Measurements from ENCODE around the gene MAJIN. TPM values are rescaled to one million over a fixed set of nuclear protein-coding genes. Genes with fewer than 3 reads are reported as not detected.

MAJIN gene
- polyA plus RNA-seq, 1 of the 3 experiments (the other 2 are of a cell fraction) = not detected

DNA sequence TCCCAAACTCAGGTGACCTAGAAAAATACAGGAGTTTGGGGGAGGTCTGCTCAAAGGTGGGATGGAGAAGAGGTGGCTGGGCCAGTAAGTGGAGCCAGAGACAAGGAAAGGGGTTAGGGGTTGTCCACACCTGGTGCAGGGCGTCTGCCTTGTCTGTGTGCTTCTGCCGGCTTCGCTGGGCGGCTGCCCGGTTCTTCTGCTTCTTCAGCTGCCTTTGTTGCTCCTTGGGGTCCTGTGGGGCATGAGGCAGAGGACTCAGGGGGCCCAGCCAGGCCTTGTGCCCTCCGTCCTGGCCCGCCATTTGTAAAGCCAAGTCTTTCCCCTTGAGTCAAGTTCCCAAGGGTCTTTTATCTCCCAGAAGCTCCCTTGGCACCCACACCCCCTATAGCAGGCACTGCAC, 22.4 kb upstream of the MAJIN start:
- no peaks in the 10 kb centered on the region for H3K9me2 ChIP-seq
- no peak overlapping the region for H3K9ac ChIP-seq
- no peaks in the 10 kb centered on the region for H3K79me2 ChIP-seq (ENCODE audit: insufficient read depth)
- no peak overlapping the region for H3K4me3 ChIP-seq (ENCODE audit: low read depth in 2 of 2, low read length in 1 of 2)
- no peaks in the 10 kb centered on the region for H4K20me1 ChIP-seq (ENCODE audit: insufficient read depth)
- H3K4me1 ChIP-seq (ENCODE audit: control insufficient read depth in 1 of 2, insufficient read depth in 2 of 2, low read depth in 1 of 2, low read length in 1 of 2) = peaks cover 0 to 6% of the 10 kb centered on the region in 2 experiments; a peak in 1 of 4 replicates
- POLR2A ChIA-PET = no interaction called here
- no peak overlapping the region for H3K4me2 ChIP-seq
- CTCF ChIA-PET = interaction anchor here (1.7 kb wide), 1 partner anchor 20 kb away, joined by 6 read pairs; the partner anchor contains the start of gene ARL2
- H2AFZ ChIP-seq (ENCODE audit: low read depth) = no peak overlapping the region
- no peaks in the 10 kb centered on the region for H3K36me3 ChIP-seq (replicated peaks in 1 of 2; ENCODE audit: control insufficient read depth in 1 of 2, insufficient read depth in 2 of 2, low read length in 1 of 2)
- H3K9me3 ChIP-seq = no peaks in the 10 kb centered on the region
- no peaks in the 10 kb centered on the region for H3F3A ChIP-seq (replicated peaks; ENCODE audit: insufficient read depth)
- no peak overlapping the region for H3K27ac ChIP-seq (ENCODE audit: low read depth in 2 of 2, low read length in 1 of 2)
- no peak for DNase-seq
- WGBS (ENCODE audit: low lambda C conversion rate) = 70% methylated on average over 3 of the region's 7 CpGs
- H3K27me3 ChIP-seq (ENCODE audit: insufficient read depth) = no peaks in the 10 kb centered on the region
- TF ChIP-seq, protein P1, sequence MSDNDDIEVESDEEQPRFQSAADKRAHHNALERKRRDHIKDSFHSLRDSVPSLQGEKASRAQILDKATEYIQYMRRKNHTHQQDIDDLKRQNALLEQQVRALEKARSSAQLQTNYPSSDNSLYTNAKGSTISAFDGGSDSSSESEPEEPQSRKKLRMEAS (IDR thresholded peaks at IDR 0.05; ENCODE audit: low read depth) = no peak
- no peak for TF ChIP-seq MXI1 (IDR thresholded peaks at IDR 0.05; ENCODE audit: low read depth, low read length)
- no peak for TF ChIP-seq SMC3 (IDR thresholded peaks at IDR 0.05; ENCODE audit: low read depth, low read length)
- no peak for TF ChIP-seq JUND (IDR thresholded peaks at IDR 0.05)
- TF ChIP-seq, protein P2, sequence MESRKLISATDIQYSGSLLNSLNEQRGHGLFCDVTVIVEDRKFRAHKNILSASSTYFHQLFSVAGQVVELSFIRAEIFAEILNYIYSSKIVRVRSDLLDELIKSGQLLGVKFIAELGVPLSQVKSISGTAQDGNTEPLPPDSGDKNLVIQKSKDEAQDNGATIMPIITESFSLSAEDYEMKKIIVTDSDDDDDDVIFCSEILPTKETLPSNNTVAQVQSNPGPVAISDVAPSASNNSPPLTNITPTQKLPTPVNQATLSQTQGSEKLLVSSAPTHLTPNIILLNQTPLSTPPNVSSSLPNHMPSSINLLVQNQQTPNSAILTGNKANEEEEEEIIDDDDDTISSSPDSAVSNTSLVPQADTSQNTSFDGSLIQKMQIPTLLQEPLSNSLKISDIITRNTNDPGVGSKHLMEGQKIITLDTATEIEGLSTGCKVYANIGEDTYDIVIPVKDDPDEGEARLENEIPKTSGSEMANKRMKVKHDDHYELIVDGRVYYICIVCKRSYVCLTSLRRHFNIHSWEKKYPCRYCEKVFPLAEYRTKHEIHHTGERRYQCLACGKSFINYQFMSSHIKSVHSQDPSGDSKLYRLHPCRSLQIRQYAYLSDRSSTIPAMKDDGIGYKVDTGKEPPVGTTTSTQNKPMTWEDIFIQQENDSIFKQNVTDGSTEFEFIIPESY (IDR thresholded peaks at IDR 0.05; ENCODE audit: borderline replicate concordance, low read depth) = no peak
- no peak for TF ChIP-seq POLR2AphosphoS5 (IDR thresholded peaks at IDR 0.05; ENCODE audit: low read depth, low read length)
- TF ChIP-seq RFX5 (IDR thresholded peaks at IDR 0.05; ENCODE audit: low read length) = no peak

DNA sequence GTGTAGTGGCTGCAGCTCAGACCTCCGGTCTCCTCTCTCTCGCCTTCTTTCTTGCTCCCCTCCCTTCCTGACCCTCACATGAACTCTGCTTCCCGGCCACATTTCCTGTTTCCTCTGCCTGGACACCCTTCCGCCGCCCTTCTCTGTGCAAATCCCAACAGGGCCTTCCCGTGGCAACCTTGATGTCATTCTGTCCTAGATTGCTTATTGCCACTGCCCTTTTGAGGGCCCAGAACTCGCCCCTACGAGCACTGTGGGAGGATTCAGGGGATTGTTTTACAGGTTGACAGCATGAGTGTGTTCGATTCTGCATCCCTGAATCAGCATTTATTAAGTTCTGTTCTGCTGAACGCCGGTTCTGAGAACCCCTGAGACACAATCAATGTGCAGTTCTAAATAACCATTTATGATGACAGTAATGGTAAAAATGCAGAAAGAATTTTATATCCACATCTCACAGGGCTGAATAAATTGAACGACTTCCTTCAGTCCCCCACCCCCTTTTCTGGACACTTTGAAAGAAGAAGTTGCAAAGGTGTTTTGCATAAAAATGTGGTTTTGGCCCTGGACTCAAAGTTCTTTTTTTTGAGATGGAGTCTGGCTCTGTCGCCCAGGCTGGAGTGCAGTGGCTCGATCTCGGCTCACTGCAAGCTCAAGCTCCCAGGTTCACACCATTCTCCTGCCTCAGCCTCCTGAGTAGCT, 18.5 kb upstream of the MAJIN start:
- CTCF ChIA-PET = no interaction called here
- Histone ChIP-seq H3K9me3 (no peaks in the 10 kb centered on the region), H3K27me3 (ENCODE audit: insufficient read depth) (no peaks in the 10 kb centered on the region), H3F3A (replicated peaks; ENCODE audit: insufficient read depth) (no peaks in the 10 kb centered on the region), H3K4me2 (no peak overlapping the region; the same call in 1 of the 2 replicates), H3K27ac (ENCODE audit: low read depth in 2 of 2, low read length in 1 of 2) (no peak overlapping the region), H3K79me2 (ENCODE audit: insufficient read depth) (no peaks in the 10 kb centered on the region), H2AFZ (ENCODE audit: low read depth) (no peak overlapping the region), H3K9ac (no peak overlapping the region), H3K4me3 (ENCODE audit: low read depth in 2 of 2, low read length in 1 of 2) (no peak overlapping the region), H3K36me3 (replicated peaks in 1 of 2; ENCODE audit: control insufficient read depth in 1 of 2, insufficient read depth in 2 of 2, low read length in 1 of 2) (no peaks in the 10 kb centered on the region), H3K9me2 (no peaks in the 10 kb centered on the region), H3K4me1 (ENCODE audit: control insufficient read depth in 1 of 2, insufficient read depth in 2 of 2, low read depth in 1 of 2, low read length in 1 of 2) (peaks cover 0 to 6% of the 10 kb centered on the region in 2 experiments; a peak in 1 of 4 replicates), H4K20me1 (ENCODE audit: insufficient read depth) (no peaks in the 10 kb centered on the region)
- 77% methylated on average over 15 of the region's 15 CpGs for WGBS (ENCODE audit: low lambda C conversion rate)
- DNase-seq = no peak
- POLR2A ChIA-PET = no interaction called here
- no peak for TF ChIP-seq MXI1 (IDR thresholded peaks at IDR 0.05; ENCODE audit: low read depth, low read length)
- TF ChIP-seq GABPA (IDR thresholded peaks at IDR 0.05; ENCODE audit: low read depth) = no peak
- TF ChIP-seq, protein P1 (IDR thresholded peaks at IDR 0.05; ENCODE audit: low read depth) = no peak
- TF ChIP-seq, protein P3, sequence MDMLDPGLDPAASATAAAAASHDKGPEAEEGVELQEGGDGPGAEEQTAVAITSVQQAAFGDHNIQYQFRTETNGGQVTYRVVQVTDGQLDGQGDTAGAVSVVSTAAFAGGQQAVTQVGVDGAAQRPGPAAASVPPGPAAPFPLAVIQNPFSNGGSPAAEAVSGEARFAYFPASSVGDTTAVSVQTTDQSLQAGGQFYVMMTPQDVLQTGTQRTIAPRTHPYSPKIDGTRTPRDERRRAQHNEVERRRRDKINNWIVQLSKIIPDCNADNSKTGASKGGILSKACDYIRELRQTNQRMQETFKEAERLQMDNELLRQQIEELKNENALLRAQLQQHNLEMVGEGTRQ (IDR thresholded peaks at IDR 0.05; ENCODE audit: borderline replicate concordance, low read depth, low read length) = no peak
- TF ChIP-seq TAF1 (IDR thresholded peaks at IDR 0.05; ENCODE audit: borderline replicate concordance, low read depth, low read length) = no peak
- no peak for TF ChIP-seq EP300 (IDR thresholded peaks at IDR 0.05; ENCODE audit: borderline replicate concordance in 1 of 2, low read depth in 1 of 2, low read length in 1 of 2)
- no peak for TF ChIP-seq NFIC (IDR thresholded peaks at IDR 0.05; ENCODE audit: borderline replicate concordance)
- no peak for TF ChIP-seq MEF2A (IDR thresholded peaks at IDR 0.05; ENCODE audit: borderline replicate concordance, low read depth)
- no peak for TF ChIP-seq JUND (IDR thresholded peaks at IDR 0.05)
- TF ChIP-seq, protein P4, sequence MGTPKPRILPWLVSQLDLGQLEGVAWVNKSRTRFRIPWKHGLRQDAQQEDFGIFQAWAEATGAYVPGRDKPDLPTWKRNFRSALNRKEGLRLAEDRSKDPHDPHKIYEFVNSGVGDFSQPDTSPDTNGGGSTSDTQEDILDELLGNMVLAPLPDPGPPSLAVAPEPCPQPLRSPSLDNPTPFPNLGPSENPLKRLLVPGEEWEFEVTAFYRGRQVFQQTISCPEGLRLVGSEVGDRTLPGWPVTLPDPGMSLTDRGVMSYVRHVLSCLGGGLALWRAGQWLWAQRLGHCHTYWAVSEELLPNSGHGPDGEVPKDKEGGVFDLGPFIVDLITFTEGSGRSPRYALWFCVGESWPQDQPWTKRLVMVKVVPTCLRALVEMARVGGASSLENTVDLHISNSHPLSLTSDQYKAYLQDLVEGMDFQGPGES (IDR thresholded peaks at IDR 0.05; ENCODE audit: low read depth, low read length) = no peak
- TF ChIP-seq YY1 (IDR thresholded peaks at IDR 0.05; ENCODE audit: low read depth) = no peak
- TF ChIP-seq, protein P5, sequence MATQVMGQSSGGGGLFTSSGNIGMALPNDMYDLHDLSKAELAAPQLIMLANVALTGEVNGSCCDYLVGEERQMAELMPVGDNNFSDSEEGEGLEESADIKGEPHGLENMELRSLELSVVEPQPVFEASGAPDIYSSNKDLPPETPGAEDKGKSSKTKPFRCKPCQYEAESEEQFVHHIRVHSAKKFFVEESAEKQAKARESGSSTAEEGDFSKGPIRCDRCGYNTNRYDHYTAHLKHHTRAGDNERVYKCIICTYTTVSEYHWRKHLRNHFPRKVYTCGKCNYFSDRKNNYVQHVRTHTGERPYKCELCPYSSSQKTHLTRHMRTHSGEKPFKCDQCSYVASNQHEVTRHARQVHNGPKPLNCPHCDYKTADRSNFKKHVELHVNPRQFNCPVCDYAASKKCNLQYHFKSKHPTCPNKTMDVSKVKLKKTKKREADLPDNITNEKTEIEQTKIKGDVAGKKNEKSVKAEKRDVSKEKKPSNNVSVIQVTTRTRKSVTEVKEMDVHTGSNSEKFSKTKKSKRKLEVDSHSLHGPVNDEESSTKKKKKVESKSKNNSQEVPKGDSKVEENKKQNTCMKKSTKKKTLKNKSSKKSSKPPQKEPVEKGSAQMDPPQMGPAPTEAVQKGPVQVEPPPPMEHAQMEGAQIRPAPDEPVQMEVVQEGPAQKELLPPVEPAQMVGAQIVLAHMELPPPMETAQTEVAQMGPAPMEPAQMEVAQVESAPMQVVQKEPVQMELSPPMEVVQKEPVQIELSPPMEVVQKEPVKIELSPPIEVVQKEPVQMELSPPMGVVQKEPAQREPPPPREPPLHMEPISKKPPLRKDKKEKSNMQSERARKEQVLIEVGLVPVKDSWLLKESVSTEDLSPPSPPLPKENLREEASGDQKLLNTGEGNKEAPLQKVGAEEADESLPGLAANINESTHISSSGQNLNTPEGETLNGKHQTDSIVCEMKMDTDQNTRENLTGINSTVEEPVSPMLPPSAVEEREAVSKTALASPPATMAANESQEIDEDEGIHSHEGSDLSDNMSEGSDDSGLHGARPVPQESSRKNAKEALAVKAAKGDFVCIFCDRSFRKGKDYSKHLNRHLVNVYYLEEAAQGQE (IDR thresholded peaks at IDR 0.05; ENCODE audit: low read depth, low read length) = no peak
- no peak for TF ChIP-seq EZH2phosphoT487 (IDR thresholded peaks at IDR 0.05; ENCODE audit: borderline replicate concordance, low read depth)
- TF ChIP-seq FOXJ3 (CRISPR knock-in tag; IDR thresholded peaks at IDR 0.05) = no peak
- TF ChIP-seq SMC3 (IDR thresholded peaks at IDR 0.05; ENCODE audit: low read depth, low read length) = no peak

All from SK-N-SH (cell line).